NCI-H128 (cell line): ENCODE data around the gene NRL.

ENCODE experiments used
- DNase-seq: peaks from one replicate; lab custom pipeline; 2025; ENCODE audit not compliant: unreplicated experiment; lab: John Stamatoyannopoulos, UW

Gene NRL

GRCh38 chr14:24068711-24069410 is 45.9 kb downstream of the NRL start:
- DNase-seq = no peak

- DNase-seq = no peak
Measured at GRCh38 chr14:24067133-24068082, 47.3 kb downstream of the NRL start.

- no peak for DNase-seq
Measured at GRCh38 chr14:24066496-24067132, 48.1 kb downstream of the NRL start.

- DNase-seq = no peak
Measured at GRCh38 chr14:24065408-24065807, 49.3 kb downstream of the NRL start.

GRCh38 chr14:24064856-24065255 is 49.9 kb downstream of the NRL start:
- DNase-seq = no peak

GRCh38 chr14:24064091-24064795 is 50.5 kb downstream of the NRL start:
- DNase-seq = no peak

- DNase-seq = no peak
Measured at GRCh38 chr14:24063263-24063836, 51.4 kb downstream of the NRL start.

- DNase-seq = no peak
Measured at GRCh38 chr14:24062216-24062980, 52.4 kb downstream of the NRL start.

GRCh38 chr14:24060984-24061913 is 53.5 kb downstream of the NRL start:
- no peak for DNase-seq

DNA sequence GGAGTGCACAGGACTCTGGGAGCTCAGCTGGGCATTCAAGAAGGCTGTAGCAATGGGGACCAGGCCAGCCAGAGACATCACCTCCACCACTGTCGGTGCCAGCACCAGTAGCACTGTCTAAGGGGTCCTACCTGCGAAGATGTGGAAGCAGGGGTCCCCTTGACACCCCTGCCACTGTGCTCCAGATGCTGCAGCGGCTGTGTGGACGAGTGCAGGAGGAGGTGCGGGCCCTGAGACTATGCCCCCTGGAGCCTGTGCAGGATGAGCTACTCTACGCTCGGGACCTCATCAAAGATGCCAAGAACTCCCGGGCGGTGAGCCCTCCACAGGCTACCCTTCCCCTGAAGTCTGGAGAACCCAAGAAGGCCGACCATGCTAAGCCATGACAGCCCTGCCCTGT is 54.3 kb downstream of the NRL start:
- DNase-seq = no peak

- DNase-seq = no peak
Measured at GRCh38 chr14:24059841-24060388, 54.8 kb downstream of the NRL start.

GRCh38 chr14:24058951-24059475 is 55.7 kb downstream of the NRL start:
- no peak for DNase-seq

DNA sequence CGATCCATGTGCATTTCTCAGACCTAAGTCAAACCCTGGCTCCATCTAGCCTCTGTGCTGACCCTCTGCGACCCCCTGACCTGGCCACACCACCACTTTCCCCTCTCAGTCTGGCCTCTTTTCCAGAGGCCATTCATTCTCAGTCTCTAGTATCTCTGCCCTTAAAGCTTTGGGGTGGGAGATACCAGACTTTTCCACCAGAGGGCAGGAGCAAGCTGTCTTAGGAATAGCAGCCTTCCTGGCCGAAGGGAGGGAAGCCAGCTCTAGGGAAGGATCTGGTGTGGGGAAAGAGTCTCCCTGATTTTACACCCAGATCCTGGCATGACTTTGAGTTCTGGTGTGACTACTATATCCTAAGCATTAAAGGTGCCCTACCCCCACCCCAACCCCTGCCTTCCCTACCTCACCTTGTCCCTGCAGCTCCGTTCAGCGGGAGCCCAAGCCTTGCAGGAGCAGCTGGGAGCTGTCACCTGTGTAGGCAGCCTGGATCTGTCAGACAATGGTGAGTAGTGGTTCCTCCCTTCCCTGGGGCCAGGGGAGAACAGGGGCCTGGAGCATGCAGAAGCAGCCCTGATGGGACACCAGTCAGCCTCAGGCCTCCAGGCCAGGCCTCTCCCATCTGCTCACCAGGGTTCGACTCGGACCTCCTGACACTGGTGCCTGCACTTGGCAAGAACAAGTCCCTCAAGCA is 56.3 kb downstream of the NRL start:
- peak; percentile 74 for DNase-seq

- DNase-seq = no peak
Measured at GRCh38 chr14:24057867-24058259, 56.9 kb downstream of the NRL start.

- no peak for DNase-seq
Measured at GRCh38 chr14:24057271-24057670, 57.5 kb downstream of the NRL start.

DNA sequence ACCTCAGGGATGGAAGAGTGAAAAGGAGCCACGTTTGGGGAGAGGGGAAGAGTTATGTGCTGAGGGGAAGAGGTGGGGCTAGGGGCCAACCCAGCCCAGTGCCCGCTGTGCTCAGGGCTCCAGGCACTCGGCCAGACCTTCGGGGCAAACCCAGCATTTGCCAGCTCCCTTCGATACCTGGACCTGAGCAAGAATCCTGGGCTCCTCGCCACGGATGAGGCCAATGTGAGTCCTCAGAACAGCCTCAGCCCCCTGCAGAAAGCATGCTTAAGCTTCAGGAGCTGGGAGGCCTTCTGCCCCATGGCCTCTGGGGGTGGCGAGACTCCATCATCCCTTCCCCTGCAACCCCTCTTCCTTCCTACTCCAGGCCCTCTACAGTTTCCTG is 58.0 kb downstream of the NRL start:
- no peak for DNase-seq

DNA sequence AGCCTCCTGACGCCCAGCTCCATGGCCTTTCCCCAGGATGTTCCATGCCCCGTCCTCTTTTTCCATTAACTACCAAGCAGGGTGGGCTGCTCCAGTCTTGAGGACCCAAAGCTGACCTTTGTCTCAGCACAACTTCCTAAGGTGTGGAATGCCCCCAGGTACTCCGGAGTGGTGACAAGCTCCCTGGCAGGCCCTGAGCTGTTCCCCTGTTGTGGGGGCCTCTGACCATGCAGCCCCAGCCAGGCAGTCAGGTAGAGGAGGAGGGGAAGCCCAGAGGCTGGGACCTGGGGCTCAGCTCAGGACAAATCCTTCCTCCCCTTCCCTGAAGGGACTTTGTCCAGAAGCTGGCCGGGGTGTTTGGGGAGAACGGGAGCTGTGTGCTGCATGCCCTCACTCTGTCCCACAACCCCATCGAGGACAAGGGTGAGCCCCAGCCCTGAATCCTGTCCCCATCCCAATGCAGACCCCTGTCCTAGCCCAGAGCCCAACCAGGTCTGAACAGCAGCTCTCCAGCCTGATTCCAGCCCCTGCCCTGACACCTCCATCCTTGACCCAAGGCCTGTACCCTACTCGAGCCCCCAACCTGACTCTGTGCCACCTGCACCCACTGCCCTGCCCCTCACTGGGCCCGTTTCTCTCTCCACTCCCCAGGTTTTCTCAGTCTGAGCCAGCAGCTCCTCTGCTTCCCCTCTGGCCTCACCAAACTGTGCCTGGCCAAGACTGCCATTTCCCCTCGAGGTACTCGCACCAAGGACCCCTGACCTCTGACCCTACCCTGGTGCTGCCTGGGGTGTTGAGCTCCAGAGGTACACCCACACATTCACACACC is 58.6 kb downstream of the NRL start:
- no peak for DNase-seq
